Progenitor cell of endocrine pancreas (in vitro differentiated cells): ENCODE measurements around the gene ZNF771. TPM values are rescaled to one million over a fixed set of nuclear protein-coding genes. Genes with fewer than 3 reads are reported as not detected.

ENCODE experiments used
- DNase-seq: peaks from one replicate; pipeline ENCODE4 v3.0.0; 2021; ENCODE audit warnings: low spot score; ENCODE audit not compliant: unreplicated experiment
- H3K27ac Mint-ChIP-seq: 2 replicates; pipeline ENCODE4 v1.8.0; 2021; ENCODE audit warnings: mild to moderate bottlenecking, moderate library complexity, mixed read lengths
- H3K27me3 Mint-ChIP-seq: 2 replicates; pipeline ENCODE4 v1.8.0; 2021; ENCODE audit warnings: mixed read lengths
- H3K36me3 Mint-ChIP-seq: 2 replicates; pipeline ENCODE4 v1.8.0; 2022; ENCODE audit warnings: mixed read lengths; ENCODE audit not compliant: insufficient read depth
- H3K4me1 Mint-ChIP-seq: 2 replicates; pipeline ENCODE4 v1.8.0; 2021; ENCODE audit warnings: low read depth, mixed read lengths
- H3K4me3 Mint-ChIP-seq: 2 replicates; pipeline ENCODE4 v1.8.0; 2021; ENCODE audit warnings: low read depth, mild to moderate bottlenecking, moderate library complexity, mixed read lengths
- H3K9me3 Mint-ChIP-seq: 2 replicates; pipeline ENCODE4 v1.8.0; 2021; ENCODE audit warnings: low read depth, mixed read lengths
- CTCF ChIP-seq: fragments of 200-600 bp; sonication (generic); IDR thresholded peaks from one replicate; pipeline ENCODE4 v1.5.0; 2021; ENCODE audit warnings: antibody characterized with exemption, mild to moderate bottlenecking; ENCODE audit not compliant: unreplicated experiment
- total RNA-seq: library from RNA; stranded (reverse); gene quantifications from 2 replicates; pipeline ENCODE4 v1.2.1, GENCODE V29; 2021

The ZNF771 gene
- total RNA-seq, 1 donor from 2014 or later = 13.7 TPM

DNA sequence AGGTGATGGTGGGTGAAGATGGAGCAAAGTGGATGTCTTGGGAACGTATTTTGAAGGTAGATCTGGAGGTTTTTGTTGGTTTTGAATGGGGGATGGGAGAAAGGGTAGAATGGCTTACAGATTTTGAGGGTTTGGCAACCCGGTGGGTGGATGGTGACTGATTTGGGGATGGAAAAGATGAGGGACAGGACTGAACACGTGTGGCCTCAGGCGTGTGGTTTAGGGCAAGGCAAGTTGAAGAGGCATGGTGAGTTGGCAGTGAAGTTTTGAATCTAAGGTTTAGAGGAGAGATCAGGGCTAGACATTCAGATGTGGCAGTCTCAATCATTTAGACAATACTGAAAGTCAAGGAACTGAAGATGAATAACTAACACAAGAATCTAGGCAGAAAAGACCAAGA lies 27.4 kb downstream of the ZNF771 start:
- Mint-ChIP-seq H3K9me3 (peaks cover 3% of the 10 kb centered on the region), H3K27me3 (peaks cover 3% of the 10 kb centered on the region), H3K4me1 (peaks cover 6% of the 10 kb centered on the region), H3K27ac (no peak overlapping the region), H3K36me3 (no peaks in the 10 kb centered on the region), H3K4me3 (no peak overlapping the region)
- TF ChIP-seq CTCF = no peak
- no peak for DNase-seq

GRCh38 chr16:30437511-30438046 lies 30.2 kb downstream of the ZNF771 start:
- no peak for TF ChIP-seq CTCF
- Mint-ChIP-seq H3K9me3 (peaks cover 3% of the 10 kb centered on the region), H3K4me3 (no peak overlapping the region), H3K4me1 (peaks cover 6% of the 10 kb centered on the region), H3K27me3 (peaks cover 3% of the 10 kb centered on the region), H3K27ac (peak overlapping the region; percentile 91), H3K36me3 (peaks cover 2% of the 10 kb centered on the region)
- no peak for DNase-seq

DNA sequence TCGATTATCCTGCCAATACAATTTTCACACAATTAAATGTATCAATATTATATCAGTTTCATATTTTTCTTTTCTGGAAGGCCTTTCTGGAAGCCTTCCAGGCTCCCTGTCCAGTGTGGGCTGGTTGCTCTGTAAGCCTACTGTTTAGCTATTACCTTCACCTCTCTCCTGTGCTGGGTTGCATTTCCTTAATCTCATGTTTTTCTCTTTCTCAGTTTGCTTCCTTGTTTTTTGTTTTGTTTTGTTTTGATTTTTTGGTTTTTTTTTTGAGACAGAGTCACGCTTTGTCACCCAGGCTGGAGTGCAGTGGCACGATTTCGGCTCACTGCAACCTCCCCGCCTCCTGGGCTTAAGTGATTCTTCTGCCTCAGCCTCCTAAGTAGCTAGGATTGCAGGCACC lies 31.4 kb downstream of the ZNF771 start:
- Mint-ChIP-seq H3K4me3 (no peak overlapping the region), H3K27me3 (peaks cover 3% of the 10 kb centered on the region), H3K4me1 (peaks cover 6% of the 10 kb centered on the region), H3K27ac (no peak overlapping the region), H3K36me3 (peaks cover 11% of the 10 kb centered on the region), H3K9me3 (peaks cover 12% of the 10 kb centered on the region)
- DNase-seq = no peak
- TF ChIP-seq CTCF = no peak

GRCh38 chr16:30439720-30440348 lies 32.4 kb downstream of the ZNF771 start:
- Mint-ChIP-seq H3K9me3 (peaks cover 15% of the 10 kb centered on the region), H3K27ac (no peak overlapping the region), H3K4me1 (peaks cover 4% of the 10 kb centered on the region)

DNA sequence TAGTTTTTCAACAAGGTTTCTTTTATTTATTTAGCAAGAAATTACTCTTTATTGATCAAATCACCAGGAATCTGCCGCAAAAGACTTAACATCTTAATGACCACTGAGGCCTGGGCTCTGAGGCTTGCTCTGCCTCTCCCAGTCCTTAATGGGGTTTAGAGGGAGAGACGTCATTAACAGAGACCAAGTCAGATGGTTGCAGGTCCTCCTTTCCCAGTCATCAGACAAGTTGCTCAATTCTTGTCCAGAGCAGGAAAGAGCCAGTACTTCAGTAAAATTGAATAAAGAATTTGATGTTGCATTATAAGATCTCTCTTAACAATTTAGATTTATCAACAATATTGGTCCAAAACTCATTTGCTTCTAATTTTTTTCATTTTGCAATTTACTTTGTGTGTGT lies 36.2 kb downstream of the ZNF771 start:
- DNase-seq = no peak
- TF ChIP-seq CTCF = no peak
- peaks cover 30% of the 10 kb centered on the region for H3K36me3 Mint-ChIP-seq
- H3K4me3 Mint-ChIP-seq = peak overlapping the region; percentile 55
- no peaks in the 10 kb centered on the region for H3K27me3 Mint-ChIP-seq
- peaks cover 11% of the 10 kb centered on the region for H3K4me1 Mint-ChIP-seq
- H3K27ac Mint-ChIP-seq = no peak overlapping the region
- H3K9me3 Mint-ChIP-seq = peaks cover 18% of the 10 kb centered on the region

More at GRCh38 chr16:30439720-30440348, 32.4 kb downstream of the ZNF771 start:
- Mint-ChIP-seq H3K27me3 (peaks cover 2% of the 10 kb centered on the region), H3K36me3 (peaks cover 19% of the 10 kb centered on the region), H3K4me3 (no peak overlapping the region)
- TF ChIP-seq CTCF = no peak
- DNase-seq = no peak
